Activated naive CD4-positive, alpha-beta T cell treated with anti-CD3 and anti-CD28 coated beads for 36 hours (primary cell): ENCODE results near the gene TLE6. TPM values are rescaled to one million over a fixed set of nuclear protein-coding genes. Genes with fewer than 3 reads are reported as not detected.
"Not testable (repeated sequence)": the region's sequence is repeated elsewhere in the genome, so short reads cannot be mapped to it uniquely, and the experiment has no call there.

Experiments used
- CTCF ChIA-PET: fragments of 350-600 bp; sonication (Branson Sonifier 250); formaldehyde crosslinking; loops from one replicate; lab custom pipeline; 2021; ENCODE audit warnings: antibody characterized with exemption; lab: Charles Lee
- DNase-seq: peaks from one replicate; pipeline ENCODE4 v3.0.0-alpha.2; 2020
- H3K27ac Mint-ChIP-seq: one replicate; pipeline ENCODE4 v1.8.0; 2021; ENCODE audit warnings: mild to moderate bottlenecking, mixed read lengths
- H3K27me3 Mint-ChIP-seq: one replicate; pipeline ENCODE4 v1.8.0; 2021; ENCODE audit warnings: low read depth, mixed read lengths
- H3K36me3 Mint-ChIP-seq: one replicate; pipeline ENCODE4 v1.8.0; 2021; ENCODE audit warnings: low read depth, mixed read lengths
- H3K4me1 Mint-ChIP-seq: one replicate; pipeline ENCODE4 v1.8.0; 2021; ENCODE audit warnings: low read depth, mixed read lengths
- H3K4me3 Mint-ChIP-seq: one replicate; pipeline ENCODE4 v1.8.0; 2021; ENCODE audit warnings: mild to moderate bottlenecking, moderate library complexity, mixed read lengths
- H3K9me3 Mint-ChIP-seq: one replicate; pipeline ENCODE4 v1.8.0; 2021; ENCODE audit warnings: mixed read lengths
- intact Hi-C: fragments of 100-400 bp; cut with micrococcal nuclease; formaldehyde crosslinking; loops from one replicate; pipeline ENCODE4 v1.15.1; 2023
- total RNA-seq, 2 experiments: library from RNA; stranded (reverse); gene quantifications; one replicate each; pipeline ENCODE4 v1.2.3, GENCODE V29; 2021

TLE6 gene
- total RNA-seq, 2 experiments from 2014 or later: 0.52 to 1.6 TPM

GRCh38 chr19:2957160-2957559 lies 20.2 kb upstream of the TLE6 start:
- Mint-ChIP-seq H3K27ac (no peak overlapping the region), H3K4me1 (peaks cover 2% of the 10 kb centered on the region), H3K27me3 (no peaks in the 10 kb centered on the region), H3K9me3 (no peaks in the 10 kb centered on the region), H3K4me3 (no peak overlapping the region), H3K36me3 (no peaks in the 10 kb centered on the region)
- CTCF ChIA-PET: interaction anchor here (0.9 to 2.1 kb wide), 3 partner anchors 19 to 297 kb away, joined by 3 to 11 read pairs (median 3); no protein-coding TSS in a partner anchor
- intact Hi-C loops: no loop called here
- DNase-seq: no peak

- Mint-ChIP-seq H3K27ac (no peak overlapping the region), H3K27me3 (no peaks in the 10 kb centered on the region), H3K9me3 (no peaks in the 10 kb centered on the region), H3K4me1 (peaks cover 3% of the 10 kb centered on the region), H3K36me3 (no peaks in the 10 kb centered on the region), H3K4me3 (no peak overlapping the region)
- DNase-seq: no peak
- intact Hi-C loops: no loop called here
- CTCF ChIA-PET: interaction anchor here (0.6 to 5.9 kb wide), 6 partner anchors 9 to 164 kb away, joined by 3 to 50 read pairs (median 4); partner anchors contain the start of gene TLE6
Measured at GRCh38 chr19:2960120-2960519, 17.2 kb upstream of the TLE6 start.

GRCh38 chr19:2962018-2962670 lies 15.2 kb upstream of the TLE6 start:
- Mint-ChIP-seq H3K9me3 (no peaks in the 10 kb centered on the region), H3K36me3 (no peaks in the 10 kb centered on the region), H3K27ac (no peak overlapping the region), H3K4me3 (peak overlapping the region; percentile 22), H3K27me3 (no peaks in the 10 kb centered on the region), H3K4me1 (peaks cover 3% of the 10 kb centered on the region)
- intact Hi-C loops: loop anchor here (1.0 kb wide), 2 partner anchors 142 to 201 kb away; no protein-coding TSS in a partner anchor
- peak; percentile 58 for DNase-seq
- CTCF ChIA-PET: interaction anchor here (0.6 to 5.9 kb wide), 20 partner anchors 11 to 246 kb away, joined by 3 to 50 read pairs (median 3); partner anchors contain the start of gene TLE6

- Mint-ChIP-seq H3K27ac (no peak overlapping the region), H3K4me1 (peaks cover 3% of the 10 kb centered on the region), H3K36me3 (no peaks in the 10 kb centered on the region), H3K4me3 (no peak overlapping the region), H3K27me3 (no peaks in the 10 kb centered on the region), H3K9me3 (no peaks in the 10 kb centered on the region)
- DNase-seq: no peak
- CTCF ChIA-PET: interaction anchor here (0.9 to 5.9 kb wide), 10 partner anchors 10 to 202 kb away, joined by 3 to 50 read pairs (median 4); no protein-coding TSS in a partner anchor
- intact Hi-C loops: no loop called here
Measured at GRCh38 chr19:2963122-2963521, 14.2 kb upstream of the TLE6 start.

GRCh38 chr19:2963631-2964030 lies 13.7 kb upstream of the TLE6 start:
- H3K9me3 Mint-ChIP-seq, H3K4me3 Mint-ChIP-seq, H3K36me3 Mint-ChIP-seq, intact Hi-C loops, H3K27ac Mint-ChIP-seq, H3K4me1 Mint-ChIP-seq, DNase-seq, H3K27me3 Mint-ChIP-seq: not testable (repeated sequence)
- CTCF ChIA-PET: interaction anchor here (1.1 to 5.9 kb wide), 7 partner anchors 12 to 194 kb away, joined by 3 to 50 read pairs (median 8); no protein-coding TSS in a partner anchor

- Mint-ChIP-seq H3K9me3 (no peaks in the 10 kb centered on the region), H3K27ac (no peak overlapping the region), H3K36me3 (no peaks in the 10 kb centered on the region), H3K4me1 (peaks cover 3% of the 10 kb centered on the region), H3K4me3 (no peak overlapping the region), H3K27me3 (no peaks in the 10 kb centered on the region)
- CTCF ChIA-PET: interaction anchor here (0.6 to 5.9 kb wide), 6 partner anchors 112 to 458 kb away, joined by 3 to 50 read pairs (median 4); no protein-coding TSS in a partner anchor
- intact Hi-C loops: no loop called here
- DNase-seq: no peak
Measured at GRCh38 chr19:2964874-2965273, 12.5 kb upstream of the TLE6 start.

- intact Hi-C loops: no loop called here
- no peak for DNase-seq
- Mint-ChIP-seq H3K9me3 (no peaks in the 10 kb centered on the region), H3K4me1 (no peaks in the 10 kb centered on the region), H3K27me3 (no peaks in the 10 kb centered on the region), H3K36me3 (no peaks in the 10 kb centered on the region), H3K4me3 (no peak overlapping the region), H3K27ac (no peak overlapping the region)
- CTCF ChIA-PET: interaction anchor here (1.4 kb wide), 1 partner anchor 138 kb away, joined by 7 read pairs; no protein-coding TSS in a partner anchor
Measured at GRCh38 chr19:2967972-2968371, 9.4 kb upstream of the TLE6 start.

- Mint-ChIP-seq H3K27ac (no peak overlapping the region), H3K36me3 (no peaks in the 10 kb centered on the region), H3K4me1 (no peaks in the 10 kb centered on the region), H3K9me3 (no peaks in the 10 kb centered on the region), H3K27me3 (no peaks in the 10 kb centered on the region), H3K4me3 (no peak overlapping the region)
- CTCF ChIA-PET: interaction anchor here (1.4 kb wide), 1 partner anchor 137 kb away, joined by 7 read pairs; no protein-coding TSS in a partner anchor
- no peak for DNase-seq
- intact Hi-C loops: no loop called here
Measured at GRCh38 chr19:2969104-2969504, 8.3 kb upstream of the TLE6 start.

- CTCF ChIA-PET: interaction anchor here (1.3 kb wide), 1 partner anchor 138 kb away, joined by 3 read pairs; no protein-coding TSS in a partner anchor
- intact Hi-C loops: no loop called here
- Mint-ChIP-seq H3K9me3 (no peaks in the 10 kb centered on the region), H3K27ac (no peak overlapping the region), H3K27me3 (peaks cover 3% of the 10 kb centered on the region), H3K36me3 (no peaks in the 10 kb centered on the region), H3K4me1 (peaks cover 4% of the 10 kb centered on the region), H3K4me3 (no peak overlapping the region)
- DNase-seq: no peak
Measured at GRCh38 chr19:2970201-2970835, 7.0 kb upstream of the TLE6 start.

GRCh38 chr19:2973229-2973628 lies 4.1 kb upstream of the TLE6 start:
- no peak for DNase-seq
- CTCF ChIA-PET: interaction anchor here (1.5 kb wide), 1 partner anchor 11 kb away, joined by 4 read pairs; no protein-coding TSS in a partner anchor
- Mint-ChIP-seq H3K36me3 (no peaks in the 10 kb centered on the region), H3K27ac (no peak overlapping the region), H3K9me3 (no peaks in the 10 kb centered on the region), H3K27me3 (peaks cover 3% of the 10 kb centered on the region), H3K4me1 (peaks cover 15% of the 10 kb centered on the region), H3K4me3 (no peak overlapping the region)
- intact Hi-C loops: no loop called here

GRCh38 chr19:2974342-2975041 lies 2.9 kb upstream of the TLE6 start:
- intact Hi-C loops: no loop called here

GRCh38 chr19:2976609-2977000 lies 759 bp upstream of the TLE6 start:
- CTCF ChIA-PET: interaction anchor here (1.6 to 1.8 kb wide), 2 partner anchors 14 to 127 kb away, joined by 4 to 14 read pairs; no protein-coding TSS in a partner anchor
- Mint-ChIP-seq H3K27me3 (peaks cover 3% of the 10 kb centered on the region), H3K27ac (no peak overlapping the region), H3K4me3 (peak overlapping the region; percentile 92), H3K36me3 (no peaks in the 10 kb centered on the region), H3K9me3 (no peaks in the 10 kb centered on the region), H3K4me1 (peaks cover 15% of the 10 kb centered on the region)
- intact Hi-C loops: loop anchor here (2.0 kb wide), 1 partner anchor 58 kb away; no protein-coding TSS in a partner anchor
- DNase-seq: no peak

More at GRCh38 chr19:2974342-2975041, 2.9 kb upstream of the TLE6 start:
- no peaks in the 10 kb centered on the region for H3K36me3 Mint-ChIP-seq
- H3K9me3 Mint-ChIP-seq: no peaks in the 10 kb centered on the region
- peaks cover 15% of the 10 kb centered on the region for H3K4me1 Mint-ChIP-seq
- CTCF ChIA-PET: interaction anchor here (0.6 to 1.3 kb wide), 3 partner anchors 16 to 129 kb away, joined by 3 to 4 read pairs (median 4); no protein-coding TSS in a partner anchor
- DNase-seq: no peak
- H3K27me3 Mint-ChIP-seq: peaks cover 3% of the 10 kb centered on the region
- H3K27ac Mint-ChIP-seq: no peak overlapping the region
- peak overlapping the region; percentile 9 for H3K4me3 Mint-ChIP-seq
